Measurements from ENCODE around the gene FUCA2.

FUCA2 gene

DNA sequence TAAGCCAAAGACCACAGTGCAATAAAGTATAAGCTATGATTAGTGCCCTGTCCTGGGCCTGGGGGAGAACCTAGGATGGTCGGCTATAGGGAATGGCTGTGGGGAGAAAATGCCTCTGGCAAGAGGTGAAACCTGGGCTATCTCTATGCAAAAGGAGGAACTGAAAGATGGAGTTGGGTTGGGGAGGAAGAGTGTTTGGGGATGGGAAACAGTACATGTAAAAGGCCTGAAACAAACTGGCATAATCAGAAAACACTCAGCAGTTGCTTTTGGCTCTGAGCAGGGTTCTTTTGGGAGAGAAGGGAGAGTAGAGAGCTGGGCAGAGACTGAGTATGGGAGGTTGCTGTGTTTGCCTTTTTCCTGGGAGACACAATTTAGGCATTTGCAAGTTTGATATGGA, 31.9 kb upstream of the FUCA2 start:
- TF ChIP-seq ESRRG (CRISPR knock-in tag; IDR thresholded peaks at IDR 0.05), result no peak
- TF ChIP-seq, protein P1, sequence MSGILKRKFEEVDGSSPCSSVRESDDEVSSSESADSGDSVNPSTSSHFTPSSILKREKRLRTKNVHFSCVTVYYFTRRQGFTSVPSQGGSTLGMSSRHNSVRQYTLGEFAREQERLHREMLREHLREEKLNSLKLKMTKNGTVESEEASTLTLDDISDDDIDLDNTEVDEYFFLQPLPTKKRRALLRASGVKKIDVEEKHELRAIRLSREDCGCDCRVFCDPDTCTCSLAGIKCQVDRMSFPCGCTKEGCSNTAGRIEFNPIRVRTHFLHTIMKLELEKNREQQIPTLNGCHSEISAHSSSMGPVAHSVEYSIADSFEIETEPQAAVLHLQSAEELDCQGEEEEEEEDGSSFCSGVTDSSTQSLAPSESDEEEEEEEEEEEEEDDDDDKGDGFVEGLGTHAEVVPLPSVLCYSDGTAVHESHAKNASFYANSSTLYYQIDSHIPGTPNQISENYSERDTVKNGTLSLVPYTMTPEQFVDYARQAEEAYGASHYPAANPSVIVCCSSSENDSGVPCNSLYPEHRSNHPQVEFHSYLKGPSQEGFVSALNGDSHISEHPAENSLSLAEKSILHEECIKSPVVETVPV (CRISPR knock-in tag; IDR thresholded peaks at IDR 0.05), result no peak
- TF ChIP-seq, protein P2, sequence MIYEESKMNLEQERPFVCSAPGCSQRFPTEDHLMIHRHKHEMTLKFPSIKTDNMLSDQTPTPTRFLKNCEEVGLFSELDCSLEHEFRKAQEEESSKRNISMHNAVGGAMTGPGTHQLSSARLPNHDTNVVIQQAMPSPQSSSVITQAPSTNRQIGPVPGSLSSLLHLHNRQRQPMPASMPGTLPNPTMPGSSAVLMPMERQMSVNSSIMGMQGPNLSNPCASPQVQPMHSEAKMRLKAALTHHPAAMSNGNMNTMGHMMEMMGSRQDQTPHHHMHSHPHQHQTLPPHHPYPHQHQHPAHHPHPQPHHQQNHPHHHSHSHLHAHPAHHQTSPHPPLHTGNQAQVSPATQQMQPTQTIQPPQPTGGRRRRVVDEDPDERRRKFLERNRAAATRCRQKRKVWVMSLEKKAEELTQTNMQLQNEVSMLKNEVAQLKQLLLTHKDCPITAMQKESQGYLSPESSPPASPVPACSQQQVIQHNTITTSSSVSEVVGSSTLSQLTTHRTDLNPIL (CRISPR knock-in tag; IDR thresholded peaks at IDR 0.05; ENCODE audit: low read depth), result no peak
- TF ChIP-seq RARB (CRISPR knock-in tag; IDR thresholded peaks at IDR 0.05), result no peak
- TF ChIP-seq TOX (CRISPR knock-in tag; IDR thresholded peaks at IDR 0.05; ENCODE audit: borderline replicate concordance), result no peak
- no peak for TF ChIP-seq ZNF565 (CRISPR knock-in tag; conservative IDR thresholded peaks at IDR 0.05; ENCODE audit: low read depth)
- no peak for TF ChIP-seq OSR1 (CRISPR knock-in tag; IDR thresholded peaks at IDR 0.05)
- no peak for TF ChIP-seq ZC3H10 (CRISPR knock-in tag; IDR thresholded peaks at IDR 0.05)
- no peak for TF ChIP-seq ZNF70 (CRISPR knock-in tag; IDR thresholded peaks at IDR 0.05)
- no peak for TF ChIP-seq ARNTL (CRISPR knock-in tag; IDR thresholded peaks at IDR 0.05; ENCODE audit: borderline replicate concordance, low read depth)
- no peak for TF ChIP-seq ZFP30 (CRISPR knock-in tag; IDR thresholded peaks at IDR 0.05)
- TF ChIP-seq, protein P3, sequence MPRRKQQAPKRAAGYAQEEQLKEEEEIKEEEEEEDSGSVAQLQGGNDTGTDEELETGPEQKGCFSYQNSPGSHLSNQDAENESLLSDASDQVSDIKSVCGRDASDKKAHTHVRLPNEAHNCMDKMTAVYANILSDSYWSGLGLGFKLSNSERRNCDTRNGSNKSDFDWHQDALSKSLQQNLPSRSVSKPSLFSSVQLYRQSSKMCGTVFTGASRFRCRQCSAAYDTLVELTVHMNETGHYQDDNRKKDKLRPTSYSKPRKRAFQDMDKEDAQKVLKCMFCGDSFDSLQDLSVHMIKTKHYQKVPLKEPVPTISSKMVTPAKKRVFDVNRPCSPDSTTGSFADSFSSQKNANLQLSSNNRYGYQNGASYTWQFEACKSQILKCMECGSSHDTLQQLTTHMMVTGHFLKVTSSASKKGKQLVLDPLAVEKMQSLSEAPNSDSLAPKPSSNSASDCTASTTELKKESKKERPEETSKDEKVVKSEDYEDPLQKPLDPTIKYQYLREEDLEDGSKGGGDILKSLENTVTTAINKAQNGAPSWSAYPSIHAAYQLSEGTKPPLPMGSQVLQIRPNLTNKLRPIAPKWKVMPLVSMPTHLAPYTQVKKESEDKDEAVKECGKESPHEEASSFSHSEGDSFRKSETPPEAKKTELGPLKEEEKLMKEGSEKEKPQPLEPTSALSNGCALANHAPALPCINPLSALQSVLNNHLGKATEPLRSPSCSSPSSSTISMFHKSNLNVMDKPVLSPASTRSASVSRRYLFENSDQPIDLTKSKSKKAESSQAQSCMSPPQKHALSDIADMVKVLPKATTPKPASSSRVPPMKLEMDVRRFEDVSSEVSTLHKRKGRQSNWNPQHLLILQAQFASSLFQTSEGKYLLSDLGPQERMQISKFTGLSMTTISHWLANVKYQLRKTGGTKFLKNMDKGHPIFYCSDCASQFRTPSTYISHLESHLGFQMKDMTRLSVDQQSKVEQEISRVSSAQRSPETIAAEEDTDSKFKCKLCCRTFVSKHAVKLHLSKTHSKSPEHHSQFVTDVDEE (CRISPR knock-in tag; IDR thresholded peaks at IDR 0.05), result no peak
- no peak for TF ChIP-seq PPARA (CRISPR knock-in tag; IDR thresholded peaks at IDR 0.05; ENCODE audit: borderline replicate concordance)
- TF ChIP-seq, protein P4, sequence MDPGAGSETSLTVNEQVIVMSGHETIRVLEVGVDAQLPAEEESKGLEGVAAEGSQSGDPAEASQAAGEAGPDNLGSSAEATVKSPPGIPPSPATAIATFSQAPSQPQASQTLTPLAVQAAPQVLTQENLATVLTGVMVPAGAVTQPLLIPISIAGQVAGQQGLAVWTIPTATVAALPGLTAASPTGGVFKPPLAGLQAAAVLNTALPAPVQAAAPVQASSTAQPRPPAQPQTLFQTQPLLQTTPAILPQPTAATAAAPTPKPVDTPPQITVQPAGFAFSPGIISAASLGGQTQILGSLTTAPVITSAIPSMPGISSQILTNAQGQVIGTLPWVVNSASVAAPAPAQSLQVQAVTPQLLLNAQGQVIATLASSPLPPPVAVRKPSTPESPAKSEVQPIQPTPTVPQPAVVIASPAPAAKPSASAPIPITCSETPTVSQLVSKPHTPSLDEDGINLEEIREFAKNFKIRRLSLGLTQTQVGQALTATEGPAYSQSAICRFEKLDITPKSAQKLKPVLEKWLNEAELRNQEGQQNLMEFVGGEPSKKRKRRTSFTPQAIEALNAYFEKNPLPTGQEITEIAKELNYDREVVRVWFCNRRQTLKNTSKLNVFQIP (CRISPR knock-in tag; IDR thresholded peaks at IDR 0.05; ENCODE audit: borderline replicate concordance, low read depth), result no peak
- ATAC-seq, result no peak

DNA sequence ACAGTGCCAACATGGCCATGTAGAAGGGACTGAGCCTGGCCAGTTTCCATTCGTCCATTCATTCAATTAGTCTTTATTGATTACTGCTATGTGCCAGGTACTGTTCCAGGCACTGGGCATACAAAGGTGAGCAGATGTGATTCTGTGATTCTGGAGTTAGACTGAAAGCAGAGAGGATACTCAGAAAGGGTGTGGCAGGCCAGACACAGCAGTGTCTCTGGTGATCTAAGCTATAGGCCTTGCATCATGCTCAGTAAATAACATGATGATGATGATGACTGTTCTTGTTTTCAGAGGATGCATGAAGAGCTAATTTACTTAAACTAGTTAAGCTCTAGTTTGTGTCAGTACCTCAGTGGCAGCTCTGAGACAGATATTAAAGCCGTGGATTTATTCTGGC, 31.4 kb upstream of the FUCA2 start:
- no peak for TF ChIP-seq CSDC2 (CRISPR knock-in tag; IDR thresholded peaks at IDR 0.05)
- no peak for TF ChIP-seq ZNF8 (CRISPR knock-in tag; IDR thresholded peaks at IDR 0.05)
- no peak for TF ChIP-seq SNAI2 (CRISPR knock-in tag; IDR thresholded peaks at IDR 0.05)

DNA sequence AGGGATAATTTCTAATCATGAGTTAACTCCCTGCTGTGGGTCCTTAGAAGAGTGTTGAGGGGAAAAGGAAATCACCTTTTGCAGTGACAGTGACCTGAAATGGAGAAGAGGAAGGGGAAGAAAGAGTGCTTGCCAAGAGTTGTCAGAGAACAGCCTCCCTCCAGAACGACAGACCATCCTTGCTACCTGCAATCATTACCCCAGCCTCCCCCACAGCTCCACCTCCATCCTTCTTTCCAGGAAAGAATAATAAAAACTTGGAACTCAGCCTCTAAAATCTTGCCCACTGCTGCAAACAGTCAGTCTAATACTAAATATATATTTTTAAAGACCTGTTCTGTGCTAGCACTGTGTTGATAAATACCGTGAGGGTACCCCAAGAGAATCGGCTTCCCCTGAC, 28.7 kb upstream of the FUCA2 start:
- ATAC-seq, result no peak
- TF ChIP-seq ZFP3 (CRISPR knock-in tag; IDR thresholded peaks at IDR 0.05) (no peak), OSR1 (CRISPR knock-in tag; IDR thresholded peaks at IDR 0.05) (no peak), RARB (CRISPR knock-in tag; IDR thresholded peaks at IDR 0.05) (no peak), BACH2 (CRISPR knock-in tag; IDR thresholded peaks at IDR 0.05; ENCODE audit: borderline replicate concordance) (no peak), TOX (CRISPR knock-in tag; IDR thresholded peaks at IDR 0.05; ENCODE audit: borderline replicate concordance) (no peak), ARNTL (CRISPR knock-in tag; IDR thresholded peaks at IDR 0.05; ENCODE audit: borderline replicate concordance, low read depth) (no peak), PPARA (CRISPR knock-in tag; IDR thresholded peaks at IDR 0.05; ENCODE audit: borderline replicate concordance) (no peak), TCF4 (CRISPR knock-in tag; IDR thresholded peaks at IDR 0.05; ENCODE audit: borderline replicate concordance) (no peak), SNAI2 (CRISPR knock-in tag; IDR thresholded peaks at IDR 0.05) (no peak), ZNF8 (CRISPR knock-in tag; IDR thresholded peaks at IDR 0.05) (no peak), ESRRG (CRISPR knock-in tag; IDR thresholded peaks at IDR 0.05) (no peak), ZC3H10 (CRISPR knock-in tag; IDR thresholded peaks at IDR 0.05) (no peak), ZNF565 (CRISPR knock-in tag; conservative IDR thresholded peaks at IDR 0.05; ENCODE audit: low read depth) (no peak), GLIS3 (CRISPR knock-in tag; IDR thresholded peaks at IDR 0.05) (no peak)
- TF ChIP-seq, protein P1 (CRISPR knock-in tag; IDR thresholded peaks at IDR 0.05), result no peak
- TF ChIP-seq, protein P4 (CRISPR knock-in tag; IDR thresholded peaks at IDR 0.05; ENCODE audit: borderline replicate concordance, low read depth), result no peak
- TF ChIP-seq, protein P2 (CRISPR knock-in tag; IDR thresholded peaks at IDR 0.05; ENCODE audit: low read depth), result no peak
- TF ChIP-seq, protein P3 (CRISPR knock-in tag; IDR thresholded peaks at IDR 0.05), result no peak

More for the DNA sequence above, 31.4 kb upstream of the FUCA2 start:
- ATAC-seq, result no peak

All from SK-N-SH treated with all-trans-retinoic acid at 6 μM for 48 hours (cell line).